Stimulated activated CD4-positive, alpha-beta T cell treated with anti-CD3 and anti-CD28 coated beads, Interleukin-2, amount 100 ng/mL, for 24 hours (primary cell): ENCODE data around the gene IZUMO4.
"Not testable (repeated sequence)": the region's sequence is repeated elsewhere in the genome, so short reads cannot be mapped to it uniquely, and the experiment has no call there.

ENCODE experiments used
- DNase-seq, 2 donors: peaks; one replicate each; pipeline ENCODE4 v3.0.0-alpha.2; 2020

IZUMO4 gene

GRCh38 chr19:2083174-2083854, 13.4 kb upstream of the IZUMO4 start:
- peak; percentile 64 to 73 for DNase-seq

DNA sequence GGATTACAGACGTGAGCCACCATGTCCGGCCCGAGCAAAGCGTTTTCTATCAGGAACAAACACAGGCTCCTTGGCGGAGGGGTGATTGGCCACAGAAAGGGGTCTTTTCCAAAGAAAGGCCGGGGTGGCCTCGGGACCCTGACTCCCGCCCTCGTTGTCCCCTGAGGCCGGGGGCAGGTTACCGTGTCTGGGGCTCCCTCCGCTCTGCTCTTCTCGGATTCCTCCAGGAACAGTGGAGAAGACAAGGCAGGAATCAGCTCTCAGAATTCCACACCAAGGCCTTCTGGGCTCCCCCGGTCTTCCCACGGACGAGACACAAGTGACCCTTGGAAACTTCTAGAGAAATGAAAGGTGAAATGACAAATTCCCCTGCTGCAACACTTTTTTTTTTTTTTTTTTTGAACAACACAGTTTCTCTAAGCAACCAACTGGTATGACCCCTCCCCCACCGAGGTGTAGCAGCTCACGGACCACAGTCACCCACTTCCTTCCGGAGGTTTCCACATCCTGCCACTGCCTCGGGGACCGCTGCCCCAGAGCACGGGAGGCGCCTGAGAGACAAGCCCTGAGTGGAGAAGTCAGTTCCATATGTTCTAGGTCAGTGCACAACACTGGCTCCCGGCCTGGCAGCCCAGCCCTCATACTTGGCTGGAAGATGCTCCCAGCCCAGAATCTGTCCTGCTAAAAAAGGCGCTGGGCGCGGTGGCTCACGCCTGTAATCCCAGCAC, 11.6 kb upstream of the IZUMO4 start:
- peak; percentile 89 to 94 for DNase-seq

DNA sequence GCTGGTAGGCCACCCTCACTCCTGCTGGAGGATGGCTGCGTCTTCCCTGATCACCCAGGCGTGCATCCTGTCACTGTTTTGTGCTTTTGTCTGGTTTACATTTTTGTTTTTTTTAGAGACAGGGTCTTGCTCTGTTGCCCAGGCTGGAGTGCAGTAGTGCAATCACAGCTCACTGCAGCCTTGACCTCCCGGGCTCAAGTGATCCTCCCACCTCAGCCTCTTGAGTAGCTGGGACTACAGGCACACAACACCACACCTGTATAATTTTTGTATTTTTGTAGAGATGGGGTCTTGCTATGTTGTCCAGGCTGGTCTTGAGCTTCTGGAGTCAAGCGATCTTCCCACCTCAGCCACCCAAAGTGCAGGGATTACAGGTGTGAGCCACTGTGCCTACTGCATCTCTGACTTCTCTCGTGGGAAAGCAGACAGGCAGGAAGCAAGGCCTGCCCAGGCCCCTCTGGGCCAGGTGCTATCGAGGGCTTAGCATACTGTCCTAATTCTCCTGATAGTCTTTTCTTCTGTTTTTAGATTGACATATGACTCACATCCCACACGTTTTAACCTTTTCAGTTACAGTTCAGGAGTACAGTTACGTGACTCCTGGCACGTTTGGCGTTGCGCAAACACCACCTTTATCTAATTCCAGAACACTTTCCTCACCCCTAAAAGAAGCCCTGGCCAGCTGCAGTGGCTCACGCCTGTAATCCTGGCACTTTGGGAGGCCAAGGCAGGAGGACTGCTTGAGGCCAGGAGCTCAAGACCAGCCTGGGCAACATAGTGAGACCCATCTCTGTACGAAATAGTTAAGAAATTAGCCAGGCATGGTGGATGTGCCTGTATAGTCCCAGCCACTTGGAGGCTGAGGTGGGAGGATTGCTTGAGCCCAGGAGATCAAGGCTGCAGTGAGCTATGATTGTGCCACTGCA, 9.8 kb upstream of the IZUMO4 start:
- peak in 1 of 2 donors; percentile 79 for DNase-seq

- DNase-seq: no peak
These were observed 9.1 kb upstream of the IZUMO4 start for GRCh38 chr19:2087621-2088100.

- no peak for DNase-seq
These were observed 7.6 kb upstream of the IZUMO4 start for GRCh38 chr19:2089001-2089711.

GRCh38 chr19:2089727-2090053, 7.0 kb upstream of the IZUMO4 start:
- DNase-seq: no peak

GRCh38 chr19:2091926-2092525, 4.7 kb upstream of the IZUMO4 start:
- not testable (repeated sequence) for DNase-seq

DNA sequence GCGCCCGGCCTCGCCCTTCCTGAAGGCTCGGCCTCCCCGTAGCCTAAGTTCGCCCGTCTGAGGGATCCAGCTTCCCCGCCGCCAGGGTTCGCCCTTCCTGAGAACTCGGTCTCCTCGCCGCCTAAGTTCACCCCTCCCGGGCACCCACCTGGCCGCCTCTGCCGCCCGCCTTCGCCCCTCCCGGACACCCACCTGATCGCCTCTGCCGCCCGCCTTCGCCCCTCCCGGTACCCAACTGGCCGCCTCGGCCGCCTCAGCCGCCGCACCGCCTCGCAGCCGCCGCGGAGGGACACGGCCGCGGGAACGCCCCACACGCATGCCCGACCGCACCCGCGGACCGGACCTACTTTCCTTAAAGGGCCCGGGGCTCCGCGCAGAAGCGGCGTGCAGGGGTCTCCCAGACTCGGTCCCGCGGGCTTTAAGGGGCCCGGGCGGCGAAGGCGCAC, 658 bp upstream of the IZUMO4 start, which contains the start of gene MOB3A:
Gene MOB3A, minus strand, starts transcription at position 293 of the 446 bp plus-strand sequence. CDS start 17,766 bp downstream, outside the sequence.
- peak; percentile 86 to 87 for DNase-seq

GRCh38 chr19:2097203-2097885, 629 bp downstream of the IZUMO4 start:
- DNase-seq: peak; percentile 61 to 67

- no peak for DNase-seq
These were observed 1.2 kb downstream of the IZUMO4 start for GRCh38 chr19:2097886-2098327.

- DNase-seq: no peak
These were observed 2.4 kb downstream of the IZUMO4 start for GRCh38 chr19:2099054-2099501.

GRCh38 chr19:2099937-2100718, 3.4 kb downstream of the IZUMO4 start:
- no peak for DNase-seq

DNA sequence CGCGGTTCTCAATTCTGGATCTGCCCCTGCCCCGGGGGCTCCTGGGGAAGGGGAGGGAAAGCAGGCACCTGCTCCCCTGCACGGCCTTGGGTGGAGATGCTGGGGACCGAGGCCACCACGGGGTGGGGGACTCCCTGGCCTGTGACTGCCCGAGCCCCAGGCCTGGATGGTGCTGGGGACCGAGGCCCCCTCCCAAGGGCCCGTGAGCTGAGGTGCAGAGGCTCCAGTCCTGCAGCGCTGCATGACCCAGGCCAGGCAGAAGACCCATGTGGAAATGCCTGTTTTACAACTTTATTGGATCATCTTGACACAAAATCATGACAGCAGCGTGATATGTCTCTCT, 4.0 kb downstream of the IZUMO4 start:
- no peak for DNase-seq

GRCh38 chr19:2101417-2102335, 5.0 kb downstream of the IZUMO4 start:
- DNase-seq: no peak

- no peak for DNase-seq
These were observed 6.5 kb downstream of the IZUMO4 start for GRCh38 chr19:2103045-2103707.

DNA sequence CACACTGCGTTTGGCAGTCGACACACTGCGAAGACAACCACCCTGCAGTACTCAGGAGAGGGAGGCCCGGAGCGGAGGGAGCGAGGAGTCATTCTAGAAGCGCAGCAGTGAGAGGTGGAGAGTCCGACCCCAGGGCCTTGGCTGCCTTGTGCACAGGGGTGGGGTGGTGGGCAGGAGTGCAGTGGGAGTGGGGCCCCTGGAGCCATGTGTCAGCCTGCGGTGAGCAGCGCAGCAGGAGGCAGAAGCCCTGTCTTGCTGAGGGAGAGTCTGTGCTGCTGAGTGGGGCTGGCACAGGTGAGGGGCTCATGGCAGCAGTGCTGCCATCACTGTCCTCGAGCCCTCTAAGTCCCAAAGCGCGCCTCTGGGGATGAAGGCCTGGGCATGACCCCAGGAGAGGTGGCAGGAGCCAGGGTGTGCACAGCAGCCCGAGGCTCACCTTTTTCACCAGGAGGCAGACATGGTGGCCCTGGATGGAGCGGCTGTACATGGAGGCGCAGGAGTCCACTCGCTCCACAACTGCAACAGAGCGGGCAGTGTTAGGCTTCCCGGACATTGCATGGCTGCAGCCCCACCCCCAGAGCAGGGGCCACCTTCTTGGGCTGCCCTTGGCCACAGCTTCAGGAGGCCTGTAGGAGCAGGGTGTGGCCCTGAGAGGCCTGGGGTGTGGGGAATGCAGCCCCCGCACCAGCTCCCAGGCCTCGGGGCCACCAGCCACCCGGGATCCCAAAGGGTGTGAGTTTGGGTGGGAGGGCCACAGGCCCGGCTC, 11.7 kb downstream of the IZUMO4 start:
- DNase-seq: no peak

GRCh38 chr19:2109046-2109864, 12.5 kb downstream of the IZUMO4 start:
- no peak for DNase-seq
